Thyroid gland (tissue), 4 donors: ENCODE data around the gene HADHA.

ENCODE experiments used
- CTCF ChIP-seq, 6 experiments: fragments of 200-600 bp in 3 of 6; fragments of 450-650 bp in 3 of 6; sonication (generic) in 3 of 6; IDR thresholded peaks; one replicate each; pipeline ENCODE4 v1.5.1; 2016 to 2019; ENCODE audit warnings: antibody characterized with exemption in 6 of 6, mild to moderate bottlenecking in 2 of 6, inconsistent platforms in 1 of 6, moderate library complexity in 1 of 6
- POLR2A ChIP-seq, 2 donors: fragments of 450-650 bp; IDR thresholded peaks; one replicate each; pipeline ENCODE4 v1.6.1; 2017; ENCODE audit warnings: antibody characterized with exemption in 2 of 2, mild to moderate bottlenecking in 2 of 2, moderate library complexity in 1 of 2

- TF ChIP-seq CTCF (IDR thresholded peaks at IDR 0.05) (no peak), POLR2A (IDR thresholded peaks at IDR 0.05) (no peak)
Measured at GRCh38 chr2:26170795-26171194, 73.6 kb downstream of the HADHA start.
